H9 (cell line): ENCODE measurements around the gene NUDT15. TPM values are rescaled to one million over a fixed set of nuclear protein-coding genes. Genes with fewer than 3 reads are reported as not detected.
"Not testable (repeated sequence)": the region's sequence is repeated elsewhere in the genome, so short reads cannot be mapped to it uniquely, and the experiment has no call there.

ENCODE experiments used
- DNase-seq: peaks from one replicate; pipeline ENCODE4 v3.0.0-alpha.2; 2017
- H2AFZ ChIP-seq: one replicate; pipeline ENCODE4 v1.6.1; 2013; ENCODE audit warnings: mild to moderate bottlenecking, low read length, control low read depth, moderate library complexity
- H2AK5ac ChIP-seq: 2 replicates; pipeline ENCODE4 v1.6.1; 2013; ENCODE audit warnings: low read length, control low read depth, mixed read lengths; ENCODE audit not compliant: insufficient read length
- H2BK120ac ChIP-seq: one replicate; pipeline ENCODE4 v1.6.1; 2013; ENCODE audit warnings: low read depth, mild to moderate bottlenecking, low read length, control low read depth, inconsistent platforms; ENCODE audit not compliant: poor library complexity, severe bottlenecking
- H2BK12ac ChIP-seq: 2 replicates; pipeline ENCODE4 v1.6.1; 2013; ENCODE audit warnings: low read length, control low read depth, mixed read lengths, low read depth; ENCODE audit not compliant: insufficient read length
- H2BK15ac ChIP-seq: 2 replicates; pipeline ENCODE4 v1.6.1; 2013; ENCODE audit warnings: low read depth, low read length, control low read depth
- H2BK20ac ChIP-seq: one replicate; pipeline ENCODE4 v1.6.1; 2013; ENCODE audit warnings: low read depth, mild to moderate bottlenecking, low read length, control low read depth, inconsistent platforms; ENCODE audit not compliant: poor library complexity, severe bottlenecking
- H2BK5ac ChIP-seq: 2 replicates; pipeline ENCODE4 v1.6.1; 2013; ENCODE audit warnings: low read length, control low read depth, mixed read lengths; ENCODE audit not compliant: insufficient read length
- H3K14ac ChIP-seq: 2 replicates; pipeline ENCODE4 v1.6.1; 2013; ENCODE audit warnings: low read length, control low read depth; ENCODE audit not compliant: insufficient read depth
- H3K18ac ChIP-seq: 2 replicates; pipeline ENCODE4 v1.6.1; 2013; ENCODE audit warnings: low read depth, mild to moderate bottlenecking, mixed read lengths, low read length, control low read depth; ENCODE audit not compliant: insufficient read length
- H3K23ac ChIP-seq: 2 replicates; pipeline ENCODE4 v1.6.1; 2013; ENCODE audit warnings: low read length, control low read depth, mixed read lengths, low read depth; ENCODE audit not compliant: insufficient read length
- H3K23me2 ChIP-seq: 2 replicates; pipeline ENCODE4 v1.6.1; 2013; ENCODE audit warnings: low read depth, mild to moderate bottlenecking, mixed read lengths, low read length, control low read depth; ENCODE audit not compliant: insufficient read length, poor library complexity, severe bottlenecking
- H3K27ac ChIP-seq: 2 replicates; pipeline ENCODE4 v1.5.1; 2013; ENCODE audit warnings: low read length, control low read depth, mixed read lengths, low read depth; ENCODE audit not compliant: insufficient read length
- H3K27me3 ChIP-seq: 2 replicates; pipeline ENCODE4 v1.6.1; 2013; ENCODE audit warnings: low read length, control low read depth, inconsistent platforms; ENCODE audit not compliant: insufficient read depth
- H3K4ac ChIP-seq: 2 replicates; pipeline ENCODE4 v1.6.1; 2013; ENCODE audit warnings: low read depth, mild to moderate bottlenecking, control low read depth, inconsistent platforms, low read length, moderate library complexity
- H3K4me1 ChIP-seq: 2 replicates; pipeline ENCODE4 v1.6.1; 2013; ENCODE audit warnings: low read length, control low read depth, inconsistent platforms; ENCODE audit not compliant: insufficient read depth
- H3K4me2 ChIP-seq: 2 replicates; pipeline ENCODE4 v1.6.1; 2013; ENCODE audit warnings: low read length, control low read depth, mixed read lengths; ENCODE audit not compliant: insufficient read length, insufficient read depth
- H3K56ac ChIP-seq: 2 replicates; pipeline ENCODE4 v1.6.1; 2013; ENCODE audit warnings: low read depth, mild to moderate bottlenecking, mixed read lengths, low read length, control low read depth; ENCODE audit not compliant: insufficient read length
- H3K79me1 ChIP-seq: 2 replicates; pipeline ENCODE4 v1.6.1; 2013; ENCODE audit warnings: low read depth, mild to moderate bottlenecking, moderate library complexity, low read length, control low read depth, inconsistent platforms; ENCODE audit not compliant: insufficient read depth, poor library complexity, severe bottlenecking
- H3K79me2 ChIP-seq: 2 replicates; pipeline ENCODE4 v1.6.1; 2013; ENCODE audit warnings: low read length, control low read depth, inconsistent platforms; ENCODE audit not compliant: insufficient read depth
- H3K9ac ChIP-seq: 2 replicates; pipeline ENCODE4 v1.6.1; 2013; ENCODE audit warnings: low read length, control low read depth, mixed read lengths; ENCODE audit not compliant: insufficient read length; ENCODE audit errors: extremely low read depth
- H3K9me3 ChIP-seq: one replicate; pipeline ENCODE4 v1.6.1; 2013; ENCODE audit warnings: low read depth, low read length, inconsistent platforms; ENCODE audit not compliant: control insufficient read depth
- H3T11ph ChIP-seq: one replicate; pipeline ENCODE4 v1.6.1; 2013; ENCODE audit warnings: mild to moderate bottlenecking, low read length, control low read depth, inconsistent platforms
- H4K20me1 ChIP-seq: one replicate; pipeline ENCODE4 v1.6.1; 2013; ENCODE audit not compliant: control insufficient read depth, insufficient read length, insufficient read depth
- H4K5ac ChIP-seq: 2 replicates; pipeline ENCODE4 v1.6.1; 2013; ENCODE audit warnings: low read depth, mild to moderate bottlenecking, mixed read lengths, low read length, control low read depth; ENCODE audit not compliant: insufficient read length
- H4K8ac ChIP-seq: replicated peaks from 2 replicates; pipeline ENCODE4 v1.6.1; 2013; ENCODE audit warnings: low read length, control low read depth, mixed read lengths, low read depth; ENCODE audit not compliant: insufficient read length
- H4K91ac ChIP-seq: 2 replicates; pipeline ENCODE4 v1.6.1; 2013; ENCODE audit warnings: low read depth, mild to moderate bottlenecking, moderate library complexity, mixed read lengths, low read length, control low read depth; ENCODE audit not compliant: insufficient read length
- H3K27ac Mint-ChIP-seq, 3 experiments: 2 replicates in 2 of 3; 3 replicates in 1 of 3; pipeline ENCODE4 v1.8.0; 2020 to 2021; ENCODE audit warnings: mixed read lengths in 3 of 3, mild to moderate bottlenecking in 1 of 3, moderate library complexity in 1 of 3
- H3K27me3 Mint-ChIP-seq: 2 replicates; pipeline ENCODE4 v1.8.0; 2021; ENCODE audit warnings: low read depth, mild to moderate bottlenecking, moderate library complexity, mixed read lengths
- H3K36me3 Mint-ChIP-seq, 3 experiments: 2 replicates in 2 of 3; 3 replicates in 1 of 3; pipeline ENCODE4 v1.8.0; 2020 to 2021; ENCODE audit warnings: low read depth in 3 of 3, mixed read lengths in 3 of 3; ENCODE audit not compliant: insufficient read depth in 1 of 3
- H3K4me1 Mint-ChIP-seq, 2 experiments: 2 replicates each; pipeline ENCODE4 v1.8.0; 2020; ENCODE audit warnings: mixed read lengths in 2 of 2
- H3K4me3 Mint-ChIP-seq, 2 experiments: 2 replicates in 1 of 2; 3 replicates in 1 of 2; pipeline ENCODE4 v1.8.0; 2020 to 2021; ENCODE audit warnings: mild to moderate bottlenecking in 2 of 2, mixed read lengths in 2 of 2, moderate library complexity in 1 of 2
- H3K9me3 Mint-ChIP-seq, 2 experiments: 2 replicates in 1 of 2; 3 replicates in 1 of 2; pipeline ENCODE4 v1.8.0; 2020; ENCODE audit warnings: mild to moderate bottlenecking in 2 of 2, mixed read lengths in 2 of 2, moderate library complexity in 1 of 2
- WGBS: extraction: QIAGEN DNeasy Blood & Tissue Kit; methylation state at CpG from one replicate; pipeline ENCODE4 v1.1.7; 2013; ENCODE audit warnings: missing lambda C conversion rate, low lambda C conversion rate, mixed read lengths; ENCODE audit not compliant: insufficient read length; ENCODE audit errors: extremely low coverage; 5-methylcytosine and 5-hydroxymethylcytosine counted together
- total RNA-seq: library from RNA; stranded (reverse); gene quantifications from 2 replicates; pipeline ENCODE4 v1.2.1, GENCODE V29; 2021
- TF ChIP-seq, protein P1 (sequence below): fragments of 200-600 bp; sonication (generic); conservative IDR thresholded peaks from 3 replicates; pipeline ENCODE4 v1.8.0; 2021; ENCODE audit warnings: antibody characterized with exemption, mild to moderate bottlenecking

NUDT15 gene
- total RNA-seq, 1 experiment from 2014 or later, result 50.5 TPM

DNA sequence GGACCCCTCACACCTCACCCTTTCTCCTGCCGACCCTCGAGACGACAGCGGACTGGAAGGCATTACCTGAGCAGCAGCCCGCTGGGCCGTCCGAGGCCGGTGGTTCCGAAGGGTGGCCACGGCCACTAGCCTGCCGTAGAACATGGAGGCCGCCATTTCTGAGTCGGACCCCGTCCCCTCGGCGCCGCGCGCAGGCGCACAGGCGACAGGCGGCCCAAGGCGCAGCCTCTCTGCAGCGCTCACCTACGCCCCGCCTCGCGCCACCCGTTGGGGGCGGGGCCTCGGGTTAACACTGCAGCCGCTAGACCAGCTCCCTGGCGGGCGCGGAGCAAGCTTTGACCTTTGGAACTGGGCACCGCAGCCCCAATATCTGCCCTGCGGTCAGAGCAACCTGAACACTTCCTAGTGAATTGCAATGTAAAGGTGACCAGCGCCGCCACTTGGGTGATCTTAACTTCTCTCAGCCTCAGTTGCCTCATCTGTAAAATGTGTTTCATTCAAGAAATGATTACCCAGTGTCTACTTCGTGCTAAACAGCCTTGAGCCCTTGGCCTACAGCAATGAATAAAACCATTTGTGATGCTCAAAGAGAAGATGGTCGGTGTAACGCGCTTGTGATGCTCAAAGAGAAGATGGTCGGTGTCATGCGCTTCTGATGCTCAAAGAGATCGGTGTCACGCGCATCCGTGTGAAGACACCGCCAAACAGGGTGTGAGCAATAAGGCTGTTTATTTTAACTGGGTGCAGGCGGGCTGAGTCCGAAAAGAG, 36.2 kb upstream of the NUDT15 start, which contains the start of gene SUCLA2:
SUCLA2 (minus strand) TSS at position 160 of the 768 bp plus-strand sequence; CDS start at position 156, 4 bp downstream.
- WGBS, result no CpG with 5 or more reads among the region's 52 CpGs
- Histone ChIP-seq H4K20me1 (no peaks in the 10 kb centered on the region), H3K4ac (no peak within 1 kb of the TSS), H3K56ac (no peak within 1 kb of the TSS), H3K79me2 (peaks cover 22% of the 10 kb centered on the region; the same call in 1 of the 2 replicates), H2BK5ac (no peak within 1 kb of the TSS), H2BK20ac (no peak within 1 kb of the TSS), H3K9ac (peak within 1 kb of the TSS; percentile 84), H3T11ph (no peak within 1 kb of the TSS), H2AK5ac (no peak within 1 kb of the TSS), H4K8ac (no peak within 1 kb of the TSS), H2AFZ (no peak within 1 kb of the TSS), H2BK12ac (no peak within 1 kb of the TSS), H3K23me2 (peaks cover 4% of the 10 kb centered on the region), H3K79me1 (peaks cover 3% of the 10 kb centered on the region), H3K14ac (peak within 1 kb of the TSS; percentile 91), H3K4me1 (peaks cover 4% of the 10 kb centered on the region; the same call in 1 of the 2 replicates), H3K18ac (peak within 1 kb of the TSS; percentile 84), H4K91ac (no peak within 1 kb of the TSS), H3K4me2 (peak within 1 kb of the TSS; percentile 80), H2BK15ac (no peak within 1 kb of the TSS), H3K27me3 (no peaks in the 10 kb centered on the region), H3K9me3 (no peaks in the 10 kb centered on the region), H3K27ac (peak within 1 kb of the TSS; percentile 69), H2BK120ac (no peak within 1 kb of the TSS), H4K5ac (no peak within 1 kb of the TSS), H3K23ac (no peak within 1 kb of the TSS)
- Mint-ChIP-seq H3K9me3 (no peaks in the 10 kb centered on the region), H3K4me3 (peak within 1 kb of the TSS; percentile 94 to 98), H3K27me3 (no peaks in the 10 kb centered on the region), H3K4me1 (peaks cover 33% of the 10 kb centered on the region in 2 experiments), H3K36me3 (peaks cover 6 to 12% (median 10%) of the 10 kb centered on the region in 3 experiments; a peak in 6 of 7 replicates), H3K27ac (peak within 1 kb of the TSS; percentile 23 to 98 (median 97); a peak in 6 of 7 replicates)
- DNase-seq, result peak; percentile 94
- TF ChIP-seq, protein P1, sequence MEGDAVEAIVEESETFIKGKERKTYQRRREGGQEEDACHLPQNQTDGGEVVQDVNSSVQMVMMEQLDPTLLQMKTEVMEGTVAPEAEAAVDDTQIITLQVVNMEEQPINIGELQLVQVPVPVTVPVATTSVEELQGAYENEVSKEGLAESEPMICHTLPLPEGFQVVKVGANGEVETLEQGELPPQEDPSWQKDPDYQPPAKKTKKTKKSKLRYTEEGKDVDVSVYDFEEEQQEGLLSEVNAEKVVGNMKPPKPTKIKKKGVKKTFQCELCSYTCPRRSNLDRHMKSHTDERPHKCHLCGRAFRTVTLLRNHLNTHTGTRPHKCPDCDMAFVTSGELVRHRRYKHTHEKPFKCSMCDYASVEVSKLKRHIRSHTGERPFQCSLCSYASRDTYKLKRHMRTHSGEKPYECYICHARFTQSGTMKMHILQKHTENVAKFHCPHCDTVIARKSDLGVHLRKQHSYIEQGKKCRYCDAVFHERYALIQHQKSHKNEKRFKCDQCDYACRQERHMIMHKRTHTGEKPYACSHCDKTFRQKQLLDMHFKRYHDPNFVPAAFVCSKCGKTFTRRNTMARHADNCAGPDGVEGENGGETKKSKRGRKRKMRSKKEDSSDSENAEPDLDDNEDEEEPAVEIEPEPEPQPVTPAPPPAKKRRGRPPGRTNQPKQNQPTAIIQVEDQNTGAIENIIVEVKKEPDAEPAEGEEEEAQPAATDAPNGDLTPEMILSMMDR, result no peak

DNA sequence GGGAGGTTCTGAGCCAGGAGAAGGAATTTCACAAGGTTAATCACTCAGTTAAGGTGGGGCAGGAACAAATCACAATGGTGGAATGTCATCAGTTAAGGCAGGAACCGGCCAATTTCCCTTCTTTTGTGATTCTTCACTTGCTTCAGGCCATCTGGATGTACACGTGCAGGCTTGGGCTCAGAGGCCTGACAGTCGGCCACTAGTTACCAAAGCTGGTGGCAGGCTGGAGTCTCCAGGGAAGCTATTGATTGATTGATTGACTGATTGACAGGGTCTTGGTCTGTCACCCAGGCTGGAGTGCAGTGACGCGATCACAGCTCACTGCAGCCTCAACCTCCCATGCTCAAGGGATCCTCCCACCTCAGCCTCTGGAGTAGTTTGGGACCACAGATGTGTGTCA, 35.5 kb upstream of the NUDT15 start:
- H2BK12ac ChIP-seq, H2BK15ac ChIP-seq, H3K9me3 ChIP-seq, H3K27me3 Mint-ChIP-seq, H2BK120ac ChIP-seq, H3K36me3 Mint-ChIP-seq, H2BK5ac ChIP-seq, H4K5ac ChIP-seq, H4K20me1 ChIP-seq, H3K27me3 ChIP-seq, H4K91ac ChIP-seq, H3K27ac ChIP-seq, H3K18ac ChIP-seq, H3K79me1 ChIP-seq, H3K23ac ChIP-seq, H2AFZ ChIP-seq, H3K9ac ChIP-seq, H3K4ac ChIP-seq, H3K9me3 Mint-ChIP-seq, H3K56ac ChIP-seq, H4K8ac ChIP-seq, H2BK20ac ChIP-seq, H2AK5ac ChIP-seq, H3K4me1 ChIP-seq, H3T11ph ChIP-seq, H3K23me2 ChIP-seq, H3K14ac ChIP-seq: not testable (repeated sequence)
- peak; percentile 84 for DNase-seq
- Mint-ChIP-seq H3K27ac (peak overlapping the region in 2 of 3 experiments; percentile 97 to 98; a peak in 4 of 7 replicates), H3K4me3 (peak overlapping the region; percentile 94 to 98), H3K4me1 (peaks cover 33% of the 10 kb centered on the region in 2 experiments)
- H3K79me2 ChIP-seq, result peaks cover 22% of the 10 kb centered on the region; the same call in 1 of the 2 replicates
- H3K4me2 ChIP-seq, result peak overlapping the region; percentile 80
- WGBS, result no CpG with 5 or more reads among the region's 5 CpGs
